Measurements from ENCODE around the gene AMY1C.
"Not testable (repeated sequence)": the region's sequence is repeated elsewhere in the genome, so short reads cannot be mapped to it uniquely, and the experiment has no call there.

Gene AMY1C

GRCh38 chr1:103749598-103749997 lies at the start of gene AMY1C:
TSS of gene AMY1C (plus strand) at chr1:103749898. CDS start at chr1:103750470, 572 bp downstream.
- DNase-seq (ENCODE audit: low read depth in 2 of 2), result not testable (repeated sequence)

GRCh38 chr1:103700669-103701068 lies 49.0 kb upstream of the AMY1C start:
- not testable (repeated sequence) for DNase-seq (ENCODE audit: low read depth in 2 of 2)

GRCh38 chr1:103701256-103701655 lies 48.4 kb upstream of the AMY1C start:
- not testable (repeated sequence) for DNase-seq (ENCODE audit: low read depth in 2 of 2)

- not testable (repeated sequence) for DNase-seq (ENCODE audit: low read depth in 2 of 2)
Measured at GRCh38 chr1:103707670-103708069, 42.0 kb upstream of the AMY1C start.

- DNase-seq (ENCODE audit: low read depth in 2 of 2), result not testable (repeated sequence)
Measured at GRCh38 chr1:103710381-103710780, 39.3 kb upstream of the AMY1C start.

GRCh38 chr1:103717404-103717803 lies 32.3 kb upstream of the AMY1C start:
- DNase-seq (ENCODE audit: low read depth in 2 of 2), result not testable (repeated sequence)

DNA sequence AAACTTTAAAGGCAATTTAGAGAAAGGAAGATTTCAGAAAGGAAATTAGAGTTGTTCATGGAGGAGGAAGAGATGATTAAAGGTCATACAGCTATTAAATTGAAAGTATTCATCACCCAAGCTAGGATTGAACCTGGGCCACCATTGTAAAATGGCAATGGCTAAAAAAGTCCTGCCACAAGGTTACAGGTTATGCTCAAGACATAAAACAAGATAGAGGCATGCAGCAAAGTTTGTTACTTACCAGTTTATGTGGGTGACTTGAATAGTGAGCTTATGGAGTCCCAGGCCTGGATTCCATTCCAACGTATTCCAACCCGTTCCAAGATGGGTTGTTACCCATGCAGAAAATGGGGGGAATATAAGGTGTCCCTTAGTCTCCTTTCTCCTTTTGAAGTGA lies 28.2 kb upstream of the AMY1C start:
- not testable (repeated sequence) for DNase-seq (ENCODE audit: low read depth in 2 of 2)

DNA sequence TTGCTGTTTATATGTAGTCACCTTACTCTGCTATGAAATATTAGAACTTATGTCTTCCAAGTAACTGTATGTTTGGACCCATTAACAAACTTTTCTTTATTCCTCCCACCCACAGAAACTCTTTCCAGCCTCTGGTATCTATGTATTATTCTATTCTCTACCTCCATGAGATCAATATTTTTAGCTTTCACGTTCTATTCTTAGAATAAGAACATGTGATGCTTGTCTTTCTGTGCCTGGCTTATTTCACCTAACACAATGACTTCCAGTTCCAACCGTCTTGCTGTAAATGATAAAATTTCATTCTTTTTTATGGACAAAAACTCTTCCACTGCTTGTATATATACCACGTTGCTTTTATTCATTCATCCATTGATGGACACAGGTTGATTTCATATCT lies 14.4 kb upstream of the AMY1C start:
- DNase-seq (ENCODE audit: low read depth in 2 of 2), result not testable (repeated sequence)

- DNase-seq (ENCODE audit: low read depth in 2 of 2), result not testable (repeated sequence)
Measured at GRCh38 chr1:103738031-103738430, 11.7 kb upstream of the AMY1C start.

DNA sequence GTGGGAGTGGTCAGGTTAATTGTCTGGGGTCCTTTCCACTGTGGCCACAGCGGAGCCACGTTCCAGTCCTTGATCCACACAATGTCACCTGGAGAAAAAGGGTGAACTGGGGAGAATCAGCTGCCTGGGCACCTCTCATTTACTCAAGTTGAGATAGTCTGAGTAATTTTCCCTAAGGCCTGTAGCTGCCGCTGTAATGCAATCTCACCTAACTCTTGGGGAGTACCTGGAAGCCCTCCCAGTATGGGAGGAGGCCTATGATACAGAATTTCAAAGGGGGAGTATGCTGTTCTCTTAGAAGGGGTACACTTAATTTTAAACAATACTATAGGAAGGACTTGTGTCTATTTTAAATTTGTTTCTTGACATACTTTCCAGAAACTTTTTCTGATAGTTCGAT lies 5.2 kb upstream of the AMY1C start:
- not testable (repeated sequence) for DNase-seq (ENCODE audit: low read depth in 2 of 2)

DNA sequence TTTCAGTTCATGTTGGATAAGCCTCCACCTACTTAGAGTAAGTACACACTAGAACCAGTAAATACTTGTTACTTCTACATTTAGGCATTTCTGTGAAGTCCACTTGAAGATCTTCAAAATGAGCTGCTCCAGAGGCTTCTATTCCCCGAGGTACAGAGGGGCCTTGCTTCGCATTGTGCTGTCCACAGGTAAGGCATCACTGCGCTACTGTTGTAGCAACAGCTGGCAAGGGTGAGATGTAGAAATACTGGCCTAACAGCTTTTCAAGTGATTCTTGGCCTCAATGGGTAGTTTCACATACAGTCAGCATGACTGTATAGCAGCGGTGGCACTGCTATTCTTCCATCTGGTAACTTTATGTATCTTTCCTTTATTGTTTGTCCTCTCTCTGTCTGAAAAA lies 4.7 kb upstream of the AMY1C start:
- not testable (repeated sequence) for DNase-seq (ENCODE audit: low read depth in 2 of 2)

DNA sequence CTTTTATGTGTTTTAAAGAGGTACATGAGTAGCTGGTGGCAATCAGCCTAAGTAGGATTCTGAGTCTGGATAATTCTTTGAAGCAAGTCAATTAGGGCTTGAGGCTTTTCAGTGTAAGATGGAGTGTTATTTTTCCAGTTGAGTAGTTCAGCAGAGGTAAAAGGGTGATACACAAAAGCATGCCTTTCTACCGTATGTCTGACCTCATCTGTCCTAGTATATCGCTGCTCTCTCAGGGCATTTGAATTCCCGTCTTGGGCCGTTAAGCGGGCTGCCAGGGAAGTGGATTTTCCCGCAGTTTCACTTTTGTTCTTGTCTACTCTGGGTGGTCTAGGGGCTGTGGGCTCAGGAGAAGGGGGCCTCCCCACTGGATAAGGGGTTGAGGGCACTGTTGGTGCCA lies 1.4 kb upstream of the AMY1C start:
- DNase-seq (ENCODE audit: low read depth in 2 of 2), result not testable (repeated sequence)

DNA sequence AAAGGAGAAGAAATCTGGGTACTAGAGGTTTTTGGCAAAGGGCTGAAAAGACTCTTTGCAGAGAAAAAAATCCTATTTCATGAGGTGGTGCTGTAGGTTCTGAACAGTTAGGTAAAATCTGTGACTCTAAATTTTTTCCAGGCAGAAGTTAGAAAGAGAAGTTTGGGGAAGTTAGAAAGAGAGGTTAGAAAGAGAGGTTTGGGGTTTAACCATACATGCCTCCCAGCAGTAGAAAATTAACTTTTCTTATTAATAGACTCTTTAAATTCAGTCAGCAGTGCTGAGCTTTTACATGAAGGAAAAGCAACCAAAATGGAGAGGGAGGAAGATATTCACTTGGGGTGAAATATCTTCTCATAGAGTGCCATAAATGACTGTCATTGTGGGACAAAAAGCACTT lies 12.2 kb downstream of the AMY1C start:
- DNase-seq (ENCODE audit: low read depth in 2 of 2), result no peak

DNA sequence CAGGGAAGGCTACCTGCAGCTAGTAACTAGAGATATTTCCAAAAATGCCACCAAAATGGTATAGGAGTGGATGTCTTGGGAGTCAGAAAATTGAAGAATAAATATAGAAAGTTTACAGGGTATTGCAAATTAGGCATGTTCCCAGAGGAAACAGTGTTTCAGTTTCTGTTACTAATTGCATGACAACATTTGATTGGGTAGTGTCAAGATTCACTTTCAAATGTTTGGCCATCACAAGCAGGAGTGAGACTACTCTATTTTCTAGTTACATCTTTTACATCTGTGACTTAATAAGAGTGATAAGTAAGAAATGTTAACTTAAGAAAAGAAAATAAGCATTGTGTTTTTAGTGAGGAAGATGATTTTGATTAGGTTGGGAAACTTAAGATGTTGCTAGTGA lies 30.2 kb downstream of the AMY1C start:
- DNase-seq (ENCODE audit: low read depth in 2 of 2), result no peak

GRCh38 chr1:103783944-103784377 lies 34.3 kb downstream of the AMY1C start:
- no peak for DNase-seq (ENCODE audit: low read depth in 2 of 2)

- no peak for DNase-seq (ENCODE audit: low read depth in 2 of 2)
Measured at GRCh38 chr1:103788377-103788776, 38.7 kb downstream of the AMY1C start.

DNA sequence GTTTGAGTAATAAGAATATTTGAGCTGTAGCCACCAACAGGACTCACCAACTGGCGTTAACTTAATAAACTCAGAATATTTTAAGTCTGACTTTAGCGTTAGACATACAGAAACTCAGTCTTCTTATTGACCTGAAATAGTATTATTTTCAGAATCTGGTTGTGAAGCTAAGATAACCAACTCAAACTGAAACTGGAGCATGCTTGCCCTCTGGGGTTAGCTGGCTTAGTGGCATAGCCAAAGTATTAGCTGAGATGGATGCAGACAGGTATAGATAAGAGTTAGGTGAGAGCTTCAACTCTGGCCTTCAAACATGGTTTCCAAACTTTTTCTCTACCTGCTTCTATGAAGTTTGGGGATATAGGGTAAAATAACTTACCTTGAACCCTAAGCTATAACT lies 40.5 kb downstream of the AMY1C start:
- no peak for DNase-seq (ENCODE audit: low read depth in 2 of 2)
